Glutamatergic neuron (in vitro differentiated cells): ENCODE results near the gene CEACAM1. TPM values are rescaled to one million over a fixed set of nuclear protein-coding genes. Genes with fewer than 3 reads are reported as not detected.

Experiments used
- DNase-seq: peaks from one replicate; pipeline ENCODE4 v3.0.0; 2022
- H3K27ac Mint-ChIP-seq: one replicate; pipeline ENCODE4 v1.8.0; 2020; ENCODE audit warnings: mild to moderate bottlenecking, mixed read lengths, inconsistent platforms; ENCODE audit not compliant: unreplicated experiment
- H3K27me3 Mint-ChIP-seq: one replicate; pipeline ENCODE4 v1.8.0; 2020; ENCODE audit warnings: mild to moderate bottlenecking, moderate library complexity, mixed read lengths, inconsistent platforms; ENCODE audit not compliant: unreplicated experiment
- H3K36me3 Mint-ChIP-seq: one replicate; pipeline ENCODE4 v1.8.0; 2020; ENCODE audit warnings: mild to moderate bottlenecking, mixed read lengths, inconsistent platforms; ENCODE audit not compliant: unreplicated experiment
- H3K4me1 Mint-ChIP-seq: one replicate; pipeline ENCODE4 v1.8.0; 2020; ENCODE audit warnings: mild to moderate bottlenecking, low read depth, mixed read lengths, inconsistent platforms; ENCODE audit not compliant: unreplicated experiment
- H3K4me3 Mint-ChIP-seq: one replicate; pipeline ENCODE4 v1.8.0; 2020; ENCODE audit warnings: mild to moderate bottlenecking, mixed read lengths, inconsistent platforms; ENCODE audit not compliant: unreplicated experiment
- H3K9me3 Mint-ChIP-seq: one replicate; pipeline ENCODE4 v1.8.0; 2020; ENCODE audit warnings: mild to moderate bottlenecking, moderate library complexity, mixed read lengths, inconsistent platforms; ENCODE audit not compliant: unreplicated experiment
- CTCF ChIP-seq: fragments of 200-600 bp; sonication (generic); IDR thresholded peaks from one replicate; pipeline ENCODE4 v1.5.0; 2021; ENCODE audit not compliant: partially characterized antibody, unreplicated experiment
- long read RNA-seq: library from polyadenylated mRNA; unstranded; transcript quantifications from one replicate; pipeline ENCODE4 v2.0.0, GENCODE V29; 2020; ENCODE audit not compliant: unreplicated experiment
- total RNA-seq: library from RNA; stranded (reverse); fragmentation: NEBNext Ultra II Directional; extraction: Animal tissue kit (Norgen Biotek cat#: 25700); gene quantifications from one replicate; pipeline ENCODE4 v1.2.1, GENCODE V29; 2021; ENCODE audit not compliant: unreplicated experiment

CEACAM1 gene
- total RNA-seq, result 0.44 TPM
- long read RNA-seq, result 0 reads

GRCh38 chr19:42528354-42529247 is at the start of gene CEACAM1:
CEACAM1 (minus strand) TSS chr19:42528481; CDS start chr19:42528374, 107 bp downstream.
- TF ChIP-seq CTCF, result no peak
- Mint-ChIP-seq H3K9me3 (peaks cover 7% of the 10 kb centered on the region), H3K27ac (no peak within 1 kb of the TSS), H3K4me1 (peaks cover 4% of the 10 kb centered on the region), H3K4me3 (no peak within 1 kb of the TSS), H3K27me3 (peaks cover 4% of the 10 kb centered on the region), H3K36me3 (peaks cover 5% of the 10 kb centered on the region)
- DNase-seq, result no peak

- no peaks in the 10 kb centered on the region for H3K36me3 Mint-ChIP-seq
- no peak overlapping the region for H3K4me3 Mint-ChIP-seq
- H3K9me3 Mint-ChIP-seq, result no peaks in the 10 kb centered on the region
- no peaks in the 10 kb centered on the region for H3K4me1 Mint-ChIP-seq
- DNase-seq, result no peak
- TF ChIP-seq CTCF, result no peak
- H3K27ac Mint-ChIP-seq, result no peak overlapping the region
- no peaks in the 10 kb centered on the region for H3K27me3 Mint-ChIP-seq
Observed at GRCh38 chr19:42577016-42577415, 48.7 kb upstream of the CEACAM1 start.

DNA sequence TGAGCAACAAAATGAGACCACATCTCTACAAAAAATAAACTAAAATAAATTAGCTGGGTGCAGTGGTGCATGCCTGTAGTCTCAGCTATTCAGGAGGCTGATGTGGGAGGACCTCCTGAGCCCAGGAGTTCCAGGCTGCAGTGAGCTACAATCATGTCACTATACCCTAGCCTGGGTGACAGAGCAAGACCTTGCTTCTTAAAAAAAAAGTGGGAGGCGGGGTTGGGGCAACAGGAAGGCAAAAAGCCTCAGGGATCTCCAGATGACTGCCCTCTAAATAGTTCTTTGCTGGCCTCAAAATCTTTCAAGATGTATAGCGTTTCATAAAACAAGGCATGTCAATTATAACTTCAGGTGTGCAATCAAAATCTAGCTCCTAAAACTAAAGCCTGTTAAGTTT is 48.0 kb upstream of the CEACAM1 start:
- no peak for DNase-seq
- Mint-ChIP-seq H3K9me3 (no peaks in the 10 kb centered on the region), H3K27me3 (no peaks in the 10 kb centered on the region), H3K4me3 (no peak overlapping the region), H3K36me3 (no peaks in the 10 kb centered on the region), H3K27ac (no peak overlapping the region), H3K4me1 (no peaks in the 10 kb centered on the region)
- no peak for TF ChIP-seq CTCF

- Mint-ChIP-seq H3K36me3 (no peaks in the 10 kb centered on the region), H3K4me1 (no peaks in the 10 kb centered on the region), H3K9me3 (no peaks in the 10 kb centered on the region), H3K27ac (no peak overlapping the region), H3K27me3 (no peaks in the 10 kb centered on the region), H3K4me3 (no peak overlapping the region)
- no peak for TF ChIP-seq CTCF
- no peak for DNase-seq
Observed at GRCh38 chr19:42573642-42574041, 45.4 kb upstream of the CEACAM1 start.

DNA sequence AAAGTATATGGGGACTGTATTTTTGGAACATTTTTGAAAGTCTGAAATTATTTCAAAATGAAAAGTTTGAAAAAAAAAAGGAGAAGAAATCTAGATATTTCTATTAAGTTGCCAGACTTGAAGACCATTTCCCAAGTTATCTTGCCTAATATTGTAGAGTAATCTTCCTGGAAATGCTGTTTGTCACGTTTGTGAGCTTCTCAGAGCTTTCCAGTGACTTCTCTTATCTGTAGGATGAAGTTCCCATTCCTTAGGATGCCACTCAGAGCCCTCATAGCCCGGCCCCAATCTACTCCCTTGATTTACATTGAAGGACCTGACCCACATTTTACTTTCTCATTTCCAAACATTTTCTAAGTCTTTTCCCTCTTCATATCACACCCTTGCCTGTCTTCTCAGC is 42.8 kb upstream of the CEACAM1 start:
- DNase-seq, result no peak
- no peaks in the 10 kb centered on the region for H3K27me3 Mint-ChIP-seq
- no peak overlapping the region for H3K4me3 Mint-ChIP-seq
- no peaks in the 10 kb centered on the region for H3K4me1 Mint-ChIP-seq
- no peak overlapping the region for H3K27ac Mint-ChIP-seq
- no peaks in the 10 kb centered on the region for H3K9me3 Mint-ChIP-seq
- H3K36me3 Mint-ChIP-seq, result no peaks in the 10 kb centered on the region
- no peak for TF ChIP-seq CTCF
